ENCODE measurements around the gene CHGA.

CHGA gene

DNA sequence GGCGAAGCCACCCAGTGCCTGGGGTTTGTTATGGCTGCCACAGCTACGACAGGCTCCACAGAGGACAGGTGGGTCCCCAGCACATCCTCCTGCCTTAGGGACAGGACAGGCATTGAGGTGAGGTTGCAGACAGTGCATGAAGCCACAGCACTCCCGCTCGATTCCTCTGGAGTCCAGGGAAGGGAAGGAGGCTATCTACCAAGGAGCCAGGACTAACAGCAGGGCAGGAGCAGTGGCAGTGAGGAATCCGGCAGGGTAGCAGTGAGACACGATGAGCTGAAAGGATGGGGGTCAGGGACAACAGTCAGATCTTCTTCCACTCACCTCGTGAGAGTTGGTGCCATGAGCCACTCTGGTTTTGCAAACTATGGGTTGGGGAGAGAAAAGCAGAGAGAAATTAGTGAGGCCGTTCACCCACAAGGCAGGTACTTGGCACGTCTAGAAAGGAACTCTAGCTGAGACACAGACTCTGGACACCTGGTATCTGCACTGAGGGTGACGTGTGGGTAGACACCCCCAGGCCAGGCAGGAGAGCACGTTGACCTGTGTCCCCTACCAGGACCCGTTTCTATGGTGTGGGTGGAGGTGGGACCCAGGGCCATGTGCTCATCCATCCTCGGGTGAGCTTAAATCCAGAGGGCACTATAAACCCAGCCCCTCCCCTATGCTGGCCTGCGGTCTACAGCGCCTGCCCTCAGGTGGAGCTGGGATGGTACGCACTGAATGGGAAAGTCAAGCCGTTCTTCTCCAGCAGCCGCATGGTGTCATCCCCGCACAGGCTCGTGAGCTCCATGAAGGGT, 39.3 kb downstream of the CHGA start:
- DNase-seq = no peak
- in situ Hi-C loops (cut with HindIII; ENCODE audit: low pct_ligation_motif_present, low sequenced_read_pairs) = no loop called here
- Histone ChIP-seq H3K27ac (no peak overlapping the region), H3K27me3 (replicated peaks) (no peaks in the 10 kb centered on the region), H3K4me3 (ENCODE audit: low read depth, low read length) (no peak overlapping the region), H3K36me3 (replicated peaks) (no peaks in the 10 kb centered on the region)
- no peak for TF ChIP-seq CTCF (IDR thresholded peaks at IDR 0.05; ENCODE audit: low read depth, low read length, missing control alignments)

DNA sequence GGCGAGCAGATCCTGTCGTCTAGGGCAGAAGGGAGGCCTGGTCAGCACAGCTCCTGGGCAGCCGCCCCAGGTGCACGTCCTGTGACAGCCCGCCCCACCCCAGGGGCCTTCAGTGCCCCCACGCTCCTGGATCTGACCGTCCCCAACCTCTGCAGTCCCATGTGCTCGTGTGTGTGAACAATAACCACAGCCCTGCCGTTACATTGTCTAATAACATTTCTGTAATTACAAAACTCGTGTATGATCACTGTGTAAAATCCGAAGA, 39.8 kb downstream of the CHGA start:
- Histone ChIP-seq H3K4me3 (ENCODE audit: low read depth, low read length) (no peak overlapping the region), H3K27ac (no peak overlapping the region), H3K36me3 (replicated peaks) (no peaks in the 10 kb centered on the region), H3K27me3 (replicated peaks) (no peaks in the 10 kb centered on the region)
- in situ Hi-C loops (cut with HindIII; ENCODE audit: low pct_ligation_motif_present, low sequenced_read_pairs) = no loop called here
- DNase-seq = no peak
- no peak for TF ChIP-seq CTCF (IDR thresholded peaks at IDR 0.05; ENCODE audit: low read depth, low read length, missing control alignments)

DNA sequence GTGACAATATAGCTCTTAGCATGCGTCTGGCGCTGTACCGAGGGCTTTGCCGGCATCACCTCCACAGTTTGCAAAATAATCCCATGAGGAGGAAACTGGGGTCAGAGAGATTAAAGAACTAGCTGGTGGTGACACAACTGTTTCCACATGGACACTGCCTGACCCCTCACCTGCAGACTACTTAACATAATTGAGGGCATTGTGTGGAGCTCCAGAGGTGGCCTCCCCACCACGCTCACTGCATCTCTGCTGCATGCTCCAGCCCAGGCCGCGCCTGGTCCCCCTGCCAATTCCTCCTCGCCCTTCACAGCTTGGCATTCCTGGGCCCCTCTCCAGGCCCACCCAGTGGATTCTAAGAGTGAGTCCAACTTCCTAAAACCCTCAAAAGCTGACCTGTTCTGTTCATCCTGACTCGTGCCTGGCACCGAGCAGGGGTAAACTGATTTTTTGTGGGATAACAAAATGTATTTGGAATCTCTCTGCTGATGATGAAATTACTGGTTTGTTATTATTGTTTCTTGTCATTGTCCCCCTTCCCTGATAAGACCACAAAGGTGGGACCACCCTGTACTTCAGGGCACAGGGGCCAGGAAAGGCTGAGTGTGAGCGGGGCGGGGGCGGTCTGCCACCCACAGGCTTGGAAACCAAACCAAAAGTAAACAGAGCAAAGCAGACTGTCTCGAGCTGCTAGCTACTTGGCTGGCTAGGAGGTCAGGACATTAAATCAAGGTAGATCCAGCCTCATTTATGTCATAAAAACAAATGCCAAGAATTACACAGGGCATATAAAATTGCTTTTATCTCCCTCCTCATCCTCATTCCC, 40.6 kb downstream of the CHGA start:
- in situ Hi-C loops (cut with HindIII; ENCODE audit: low pct_ligation_motif_present, low sequenced_read_pairs) = no loop called here
- Histone ChIP-seq H3K27ac (no peak overlapping the region), H3K27me3 (replicated peaks) (no peaks in the 10 kb centered on the region), H3K36me3 (replicated peaks) (no peaks in the 10 kb centered on the region), H3K4me3 (ENCODE audit: low read depth, low read length) (no peak overlapping the region)
- no peak for DNase-seq
- TF ChIP-seq CTCF (IDR thresholded peaks at IDR 0.05; ENCODE audit: low read depth, low read length, missing control alignments) = no peak

GRCh38 chr14:92964124-92965109, 41.5 kb downstream of the CHGA start:
- Histone ChIP-seq H3K36me3 (replicated peaks) (no peaks in the 10 kb centered on the region), H3K27ac (no peak overlapping the region), H3K4me3 (ENCODE audit: low read depth, low read length) (no peak overlapping the region), H3K27me3 (replicated peaks) (no peaks in the 10 kb centered on the region)
- in situ Hi-C loops (cut with HindIII; ENCODE audit: low pct_ligation_motif_present, low sequenced_read_pairs) = no loop called here
- no peak for DNase-seq
- TF ChIP-seq CTCF (IDR thresholded peaks at IDR 0.05; ENCODE audit: low read depth, low read length, missing control alignments) = no peak

DNA sequence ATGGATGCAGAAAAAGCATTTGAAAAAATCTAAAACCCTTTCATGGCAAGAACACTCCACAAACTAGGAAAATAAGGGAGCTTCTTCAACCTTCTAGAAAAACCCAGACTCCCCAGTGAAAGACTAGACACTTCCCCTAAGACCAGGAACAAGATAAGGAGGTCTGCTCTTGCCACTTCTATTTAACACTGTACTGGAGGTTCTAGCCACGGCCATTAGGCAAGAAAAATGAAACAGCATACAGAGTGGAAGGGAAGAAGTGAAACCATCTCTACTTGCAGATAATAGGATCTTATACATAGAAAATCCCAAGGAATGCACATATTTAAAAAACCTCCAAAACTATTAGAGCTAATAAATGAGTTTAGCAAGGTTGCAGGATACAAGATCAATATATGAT, 42.3 kb downstream of the CHGA start:
- TF ChIP-seq CTCF (IDR thresholded peaks at IDR 0.05; ENCODE audit: low read depth, low read length, missing control alignments) = no peak
- in situ Hi-C loops (cut with HindIII; ENCODE audit: low pct_ligation_motif_present, low sequenced_read_pairs) = no loop called here
- no peak for DNase-seq

More for the DNA sequence above, 42.3 kb downstream of the CHGA start:
- H3K27me3 ChIP-seq (replicated peaks) = no peaks in the 10 kb centered on the region
- H3K4me3 ChIP-seq (ENCODE audit: low read depth, low read length) = no peak overlapping the region
- no peaks in the 10 kb centered on the region for H3K36me3 ChIP-seq (replicated peaks)
- no peak overlapping the region for H3K27ac ChIP-seq

Measured in brain microvascular endothelial cell (primary cell).